GM18502 (cell line): ENCODE measurements around the gene WFDC9.
"Not testable (repeated sequence)": the region's sequence is repeated elsewhere in the genome, so short reads cannot be mapped to it uniquely, and the experiment has no call there.

Source experiments
- ATAC-seq: cut with Tn5 transposase; IDR thresholded peaks from one replicate; pipeline ENCODE4 v1.9.1; 2021; ENCODE audit warnings: mild to moderate bottlenecking; ENCODE audit not compliant: unreplicated experiment, poor library complexity

Gene WFDC9

DNA sequence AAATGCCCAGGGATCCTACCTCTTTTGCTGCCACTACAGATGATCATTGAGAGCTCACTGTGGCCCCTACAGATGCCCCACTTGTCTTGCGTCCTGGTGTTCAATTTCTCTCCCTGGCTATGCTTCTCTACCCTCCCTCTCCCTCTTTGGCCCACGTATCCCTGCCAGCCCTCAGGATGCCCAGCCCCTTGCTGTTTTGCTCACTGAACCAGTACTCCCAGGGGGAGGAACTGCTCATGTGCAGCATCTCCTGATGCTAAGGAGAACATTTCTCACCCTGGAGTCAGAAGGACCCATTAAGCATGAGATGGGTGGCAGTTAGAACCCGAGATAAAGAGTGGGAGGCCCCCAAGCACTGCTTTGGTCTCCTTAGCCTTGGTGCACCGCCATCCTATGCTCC lies at the start of gene WFDC9:
Gene WFDC9 (minus strand): TSS at position 101 of the 400 bp plus-strand sequence. CDS start 21,103 bp downstream, outside the sequence.
- ATAC-seq = no peak

DNA sequence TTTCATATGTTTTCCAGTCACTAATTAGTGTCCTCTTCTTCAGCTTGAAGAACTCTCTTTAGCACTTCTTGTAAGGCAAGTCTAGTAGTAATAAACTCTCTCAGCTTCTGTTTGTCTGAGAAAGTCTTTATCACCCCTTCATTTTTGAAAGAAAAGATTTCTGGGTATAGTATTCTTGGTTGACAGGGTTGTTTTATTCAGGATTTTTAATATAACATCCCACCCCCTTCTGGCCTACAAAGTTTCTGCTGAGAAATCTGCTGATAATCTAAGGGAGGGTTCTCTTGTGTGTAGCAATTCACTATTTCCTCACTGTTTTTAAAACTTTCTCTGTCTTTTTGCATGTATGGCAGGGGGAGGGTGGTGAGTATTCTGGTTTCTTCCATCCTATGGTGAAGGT lies 48.6 kb upstream of the WFDC9 start:
- ATAC-seq = no peak

DNA sequence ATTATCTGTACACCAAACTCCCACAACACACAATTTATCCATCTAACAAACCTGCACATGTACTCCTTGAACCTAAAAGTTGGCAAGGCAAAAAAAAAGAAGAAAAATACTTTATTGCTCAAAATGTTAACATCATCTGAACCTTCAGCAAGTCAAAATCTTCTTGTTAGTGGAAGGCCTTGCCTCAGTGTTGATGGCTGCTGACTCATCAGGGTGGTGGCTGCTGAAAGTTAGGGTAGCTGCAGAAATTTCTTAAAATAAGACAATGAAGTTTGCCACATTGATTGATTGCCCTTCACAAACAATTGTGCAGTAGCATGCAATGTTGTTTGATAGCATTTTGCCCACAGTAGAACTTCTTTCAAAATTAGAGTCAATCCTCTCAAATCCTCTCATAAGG lies 41.7 kb upstream of the WFDC9 start:
- no peak for ATAC-seq

DNA sequence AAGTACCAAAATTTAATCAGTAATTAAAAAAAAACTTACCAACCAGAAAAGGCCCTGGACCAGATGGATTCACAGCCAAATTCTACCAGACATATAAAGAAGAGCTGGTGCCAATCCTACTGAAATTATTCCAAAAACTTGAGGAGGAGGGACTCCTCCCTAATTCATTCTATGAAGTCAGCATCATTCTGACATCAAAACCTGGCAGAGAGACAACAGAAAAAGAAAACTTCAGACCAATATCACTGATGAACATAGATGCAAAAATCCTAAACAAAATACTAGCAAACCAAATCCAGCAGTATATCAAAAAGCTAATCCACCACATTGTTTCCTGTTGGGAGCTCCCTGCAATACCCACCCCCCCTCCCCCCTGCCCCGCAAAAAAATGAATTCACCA lies 39.1 kb upstream of the WFDC9 start, which contains the start of gene WFDC11:
Gene WFDC11 (minus strand): TSS at position 101 of the 400 bp plus-strand sequence. CDS start 19,639 bp downstream, outside the sequence.
- ATAC-seq = no peak

DNA sequence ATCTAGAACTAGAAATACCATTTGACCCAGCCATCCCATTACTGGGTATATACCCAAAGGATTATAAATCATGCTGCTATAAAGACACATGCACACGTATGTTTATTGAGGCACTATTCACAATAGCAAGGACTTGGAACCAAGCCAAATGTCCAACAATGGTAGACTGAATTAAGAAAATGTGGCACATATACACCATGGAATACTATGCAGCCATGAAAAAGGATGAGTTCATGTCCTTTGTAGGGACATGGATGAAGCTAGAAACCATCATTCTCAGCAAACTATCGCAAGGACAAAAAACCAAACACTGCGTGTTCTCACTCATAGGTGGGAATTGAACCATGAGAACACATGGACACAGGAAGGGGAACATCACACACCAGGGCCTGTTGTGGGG lies 26.0 kb upstream of the WFDC9 start:
- not testable (repeated sequence) for ATAC-seq

DNA sequence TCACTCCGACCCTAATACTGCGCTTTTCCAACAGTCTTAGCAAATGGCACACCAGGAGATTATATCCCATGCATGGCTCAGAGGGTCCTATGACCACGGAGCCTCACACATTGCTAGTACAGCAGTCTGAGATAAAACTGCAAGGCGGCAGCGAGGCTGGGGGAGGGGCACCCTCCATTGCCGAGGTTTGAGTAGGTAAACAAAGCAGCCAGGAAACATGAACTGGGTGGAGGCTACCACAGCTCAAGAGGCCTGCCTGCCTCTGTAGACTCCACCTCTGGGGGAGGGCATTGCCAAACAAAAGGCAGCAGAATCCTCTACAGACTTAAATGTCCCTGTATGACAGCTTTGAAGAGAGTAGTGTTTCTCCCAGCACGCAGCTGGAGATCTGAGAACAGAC lies 20.6 kb upstream of the WFDC9 start:
- ATAC-seq = not testable (repeated sequence)

DNA sequence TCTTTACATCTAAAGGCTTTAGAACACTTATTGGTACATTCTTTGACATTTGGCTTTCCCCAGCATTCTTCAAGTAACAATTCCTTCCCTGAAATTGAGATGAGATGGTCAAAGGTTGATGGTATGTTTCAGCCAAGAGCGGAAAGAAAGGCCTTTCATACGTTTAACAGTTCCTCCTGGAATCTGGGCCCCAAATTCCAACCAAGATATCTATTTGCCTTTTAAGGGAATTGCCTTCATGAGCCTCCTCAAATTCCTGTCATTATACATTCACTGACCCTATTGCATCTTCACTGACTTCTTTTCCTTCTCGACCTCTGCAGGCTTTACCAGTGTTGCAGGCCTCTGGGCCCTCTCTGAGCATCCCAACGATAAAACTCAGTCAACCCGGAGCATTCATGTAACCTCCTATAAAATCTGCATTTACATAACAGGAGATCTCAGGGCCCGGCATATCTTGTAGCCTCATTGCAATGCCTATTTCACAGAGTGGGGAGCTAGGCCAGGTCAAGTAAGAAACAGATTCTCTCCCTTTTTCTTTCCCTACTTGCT lies 18.3 kb upstream of the WFDC9 start:
- ATAC-seq = no peak

DNA sequence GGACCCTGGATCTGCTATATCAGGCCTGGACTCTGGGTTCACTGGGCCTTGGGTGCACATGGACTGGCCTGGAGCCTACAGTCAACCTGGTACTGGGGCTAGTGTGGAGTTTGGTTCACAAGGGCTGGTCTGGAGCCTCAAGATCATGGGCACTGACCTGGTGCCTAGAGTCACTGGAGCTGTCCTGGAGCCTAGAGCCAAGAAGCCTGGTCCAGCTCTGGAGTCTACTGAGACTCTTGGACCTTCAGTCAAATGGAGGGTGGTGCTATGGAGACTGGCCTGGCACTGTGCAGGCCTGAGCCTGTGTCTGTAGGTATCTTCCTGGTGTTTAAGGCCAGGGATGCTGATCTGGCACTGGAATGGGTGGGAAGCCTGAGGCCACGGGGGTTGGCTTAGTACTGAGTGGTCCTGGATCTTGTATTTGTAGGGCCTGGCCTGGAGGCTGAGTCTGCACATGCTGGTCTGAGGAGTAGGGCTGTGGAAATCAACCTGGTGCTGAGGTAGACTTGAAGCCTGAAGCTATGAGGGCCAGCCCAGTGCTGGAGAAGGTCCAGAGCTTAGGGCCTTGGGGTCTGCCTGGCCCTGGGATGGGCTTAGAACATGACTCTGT lies 16.5 kb upstream of the WFDC9 start:
- no peak for ATAC-seq

DNA sequence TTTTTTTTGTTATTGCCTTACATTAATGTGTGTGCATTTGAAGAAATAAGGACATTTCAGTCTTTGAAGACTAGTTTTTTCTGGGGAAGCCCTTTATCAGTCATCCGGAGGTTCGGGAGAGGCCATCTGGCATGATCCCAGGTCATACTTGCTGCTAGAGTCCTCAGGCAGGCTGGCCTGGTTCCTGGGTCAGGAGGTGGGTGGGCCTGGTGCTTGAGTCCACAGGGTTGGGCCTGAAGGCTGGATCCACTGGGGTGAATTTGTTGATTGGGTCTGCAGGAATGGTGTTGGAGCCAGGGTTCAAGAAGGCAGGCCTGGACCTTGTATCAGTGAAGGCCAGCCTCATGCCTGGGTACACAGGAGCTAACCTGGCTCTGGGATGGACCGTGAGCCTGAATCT lies 15.8 kb upstream of the WFDC9 start:
- no peak for ATAC-seq

DNA sequence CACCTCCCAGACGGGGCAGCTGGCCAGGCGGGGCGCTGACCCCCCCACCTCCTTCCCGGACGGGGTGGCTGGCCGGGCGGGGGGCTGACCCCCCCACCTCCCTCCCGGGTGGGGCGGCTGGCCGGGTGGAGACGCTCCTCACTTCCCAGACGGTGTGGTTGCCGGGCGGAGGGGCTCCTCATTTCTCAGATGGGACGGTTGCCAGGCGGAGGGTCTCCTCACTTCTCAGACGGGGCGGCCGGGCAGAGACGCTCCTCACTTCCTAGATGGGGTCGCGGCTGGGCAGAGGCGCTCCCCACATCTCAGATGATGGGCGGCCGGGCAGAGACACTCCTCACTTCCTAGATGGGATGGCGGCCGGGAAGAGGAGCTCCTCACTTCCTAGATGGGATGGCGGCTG lies 14.8 kb upstream of the WFDC9 start:
- not testable (repeated sequence) for ATAC-seq

DNA sequence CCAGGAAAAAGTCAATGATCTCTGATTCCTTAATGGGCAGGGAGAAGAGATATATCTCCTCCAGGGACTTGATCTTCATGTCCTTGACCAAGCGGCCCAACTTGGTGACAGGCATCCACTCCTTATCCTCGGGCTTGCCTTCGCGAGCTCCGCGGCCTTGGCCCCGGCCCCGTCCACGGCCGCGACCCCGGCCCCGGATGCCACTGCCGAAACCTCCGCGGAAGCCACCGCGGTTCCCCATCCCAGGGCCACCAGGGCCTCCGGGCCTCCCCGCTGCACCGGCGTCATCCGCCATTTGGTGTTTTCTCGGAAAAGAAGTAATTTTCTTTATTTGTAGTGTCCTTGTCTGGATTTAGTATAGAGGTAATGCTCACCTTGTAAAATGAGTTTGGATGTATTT lies 10.0 kb upstream of the WFDC9 start:
- ATAC-seq = not testable (repeated sequence)

DNA sequence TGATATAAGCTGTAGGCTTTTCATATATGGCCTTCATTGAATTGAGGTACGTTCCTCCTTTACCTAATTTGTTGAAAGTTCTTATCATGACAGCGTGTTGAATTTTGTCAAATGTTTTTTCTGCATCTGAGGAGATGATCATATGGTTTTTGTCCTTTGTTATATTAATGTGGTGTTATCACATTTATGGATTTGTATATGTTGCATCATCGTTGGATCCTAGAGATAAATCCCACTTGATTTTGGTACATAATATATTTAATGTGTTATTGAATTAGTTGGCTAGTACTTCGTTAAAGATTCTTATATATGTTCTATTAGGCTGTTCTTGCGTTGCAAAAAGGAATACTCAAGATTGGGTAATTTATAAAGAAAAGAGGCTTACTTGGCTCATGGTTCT lies 8.6 kb upstream of the WFDC9 start:
- no peak for ATAC-seq

DNA sequence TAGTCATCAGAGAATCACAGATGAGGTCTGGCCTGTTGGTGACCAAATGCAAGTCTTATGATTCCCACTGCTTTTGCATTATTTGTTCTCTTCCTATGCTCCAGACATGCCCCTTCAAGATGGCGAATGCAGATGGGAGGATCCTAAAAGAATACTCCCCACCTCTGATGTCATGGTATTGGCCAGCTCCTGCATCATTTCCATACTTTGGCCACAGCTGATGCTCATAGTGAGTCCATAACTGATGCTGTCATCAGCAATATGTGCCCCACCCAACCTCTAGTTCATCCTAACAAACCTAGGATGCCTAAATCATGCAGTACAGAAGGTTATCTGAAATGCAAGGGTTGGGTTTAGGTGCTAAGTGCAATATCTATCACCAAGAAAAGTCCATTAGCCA lies 5.4 kb upstream of the WFDC9 start:
- ATAC-seq = no peak

DNA sequence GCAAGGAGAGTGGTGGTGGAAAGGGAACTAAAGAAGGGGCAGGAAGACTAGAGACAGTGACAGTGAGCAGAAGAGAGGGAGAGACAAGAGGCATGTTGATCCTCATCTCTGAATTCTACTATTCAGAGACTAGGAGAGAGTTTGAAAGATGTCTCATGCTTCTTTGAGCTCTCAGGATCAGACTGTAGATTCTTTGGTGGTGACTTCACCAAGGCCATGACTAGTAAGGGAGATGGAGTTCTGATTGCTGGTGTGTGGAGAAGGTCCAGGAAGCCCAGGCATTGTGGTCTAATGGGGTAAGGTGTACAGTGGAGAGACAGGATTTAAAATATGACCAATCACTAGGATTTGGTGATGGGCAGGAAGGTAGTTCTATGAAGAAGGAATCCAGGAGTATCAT lies 713 bp downstream of the WFDC9 start:
- ATAC-seq = no peak

DNA sequence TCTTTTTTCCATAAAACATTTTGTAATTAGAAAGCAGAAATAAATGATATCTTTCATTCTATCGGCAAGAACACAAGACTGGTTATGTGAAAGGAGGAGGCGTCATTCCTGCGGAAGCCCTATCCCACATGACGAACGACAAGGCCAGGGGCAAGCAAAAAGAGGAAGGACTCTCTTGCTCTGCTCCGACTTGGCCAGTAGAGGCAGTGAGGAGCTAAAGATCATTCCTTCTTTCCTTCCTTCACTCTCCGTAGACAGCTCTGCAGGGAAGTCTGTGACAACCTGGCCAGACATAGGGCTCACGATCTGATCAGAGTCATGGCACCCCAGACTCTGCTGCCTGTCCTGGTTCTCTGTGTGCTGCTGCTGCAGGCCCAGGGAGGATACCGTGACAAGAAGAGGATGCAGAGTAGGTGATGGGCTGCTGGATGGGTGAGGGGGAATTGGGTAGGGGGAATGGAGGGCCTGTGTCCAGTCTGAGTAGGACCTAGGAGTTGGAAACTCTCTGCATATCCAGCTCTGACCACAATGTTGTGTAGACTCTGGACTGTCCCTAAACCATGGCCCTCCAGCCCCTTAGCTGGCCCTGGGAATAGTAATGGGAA lies 1.5 kb downstream of the WFDC9 start, which contains the start of gene WFDC10A:
Gene WFDC10A (plus strand): TSS at position 244 of the 605 bp plus-strand sequence. CDS start 75 bp downstream, at position 319.
- no peak for ATAC-seq

DNA sequence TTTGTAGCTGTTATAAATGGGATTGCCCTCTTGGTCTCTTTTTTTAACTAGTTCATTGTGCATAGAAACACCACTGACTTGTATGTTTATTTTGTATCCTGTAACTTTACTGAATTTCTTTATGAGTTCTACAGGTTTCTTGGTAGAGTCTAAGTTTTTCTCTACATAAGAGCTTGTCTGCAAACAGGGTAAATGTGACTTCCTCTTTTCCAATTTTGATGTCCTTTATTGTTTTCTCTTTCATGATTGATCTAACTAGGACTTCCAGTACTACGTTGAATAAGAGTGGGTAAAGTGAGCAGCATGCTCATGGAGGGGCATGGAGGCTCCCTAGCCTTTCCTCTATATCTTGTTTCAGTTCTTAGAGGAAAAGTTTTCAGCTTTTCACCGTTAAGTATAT lies 4.5 kb downstream of the WFDC9 start:
- no peak for ATAC-seq

DNA sequence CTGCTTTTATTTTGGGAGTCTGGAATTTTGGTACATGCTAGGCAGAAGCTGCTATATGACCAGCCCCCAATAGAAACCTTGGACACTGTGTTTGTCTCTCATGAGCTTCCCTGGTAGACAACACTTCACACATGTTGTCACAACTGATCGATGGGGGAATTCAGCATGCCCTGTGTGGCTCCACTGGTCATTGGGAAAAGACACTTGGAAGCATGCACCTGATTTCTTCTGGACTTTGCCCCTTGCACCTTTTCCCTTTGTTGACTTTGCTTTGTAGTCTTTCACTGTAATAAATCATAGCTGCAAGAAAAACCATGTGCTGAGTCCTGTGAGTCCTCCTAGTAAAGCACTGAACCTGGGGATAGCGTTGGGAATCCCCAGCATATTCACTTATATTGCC lies 9.5 kb downstream of the WFDC9 start:
- ATAC-seq = no peak

DNA sequence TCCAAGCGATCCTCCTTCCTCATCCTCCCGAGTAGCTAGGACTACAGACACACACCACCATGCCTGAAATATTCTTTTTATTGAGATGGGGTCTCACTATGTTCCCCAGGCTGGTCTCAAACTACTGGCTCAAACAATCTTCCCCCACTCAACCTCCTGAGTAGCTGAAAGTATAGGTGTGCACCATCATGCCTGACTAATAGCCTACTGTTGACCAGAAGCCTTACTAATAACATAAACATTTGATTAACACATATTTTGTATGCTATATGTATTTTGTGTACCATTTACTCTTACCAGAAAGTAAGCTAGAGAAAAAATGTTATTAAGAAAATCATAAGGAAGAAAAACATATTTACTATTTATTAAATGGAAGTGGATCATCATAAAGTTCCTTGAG lies 13.5 kb downstream of the WFDC9 start:
- no peak for ATAC-seq

DNA sequence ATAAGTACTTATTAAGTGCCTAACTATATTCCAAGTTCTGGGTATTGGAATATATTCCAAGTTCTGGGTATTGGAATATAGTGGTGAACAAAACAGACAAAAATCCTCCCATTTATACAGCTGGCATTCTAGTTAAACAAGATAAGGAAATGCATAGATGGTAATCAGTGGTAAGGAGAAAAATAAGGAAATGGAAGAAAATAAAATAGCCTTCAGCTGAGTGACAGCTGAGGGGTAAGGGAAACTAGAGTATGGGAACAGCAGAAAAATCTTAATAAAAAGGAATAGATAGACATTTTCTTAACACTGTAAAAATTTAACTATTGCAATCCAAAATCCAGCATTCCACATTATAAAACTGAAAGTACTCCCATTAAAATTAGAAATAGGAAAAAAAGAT lies 18.8 kb downstream of the WFDC9 start:
- ATAC-seq = no peak

DNA sequence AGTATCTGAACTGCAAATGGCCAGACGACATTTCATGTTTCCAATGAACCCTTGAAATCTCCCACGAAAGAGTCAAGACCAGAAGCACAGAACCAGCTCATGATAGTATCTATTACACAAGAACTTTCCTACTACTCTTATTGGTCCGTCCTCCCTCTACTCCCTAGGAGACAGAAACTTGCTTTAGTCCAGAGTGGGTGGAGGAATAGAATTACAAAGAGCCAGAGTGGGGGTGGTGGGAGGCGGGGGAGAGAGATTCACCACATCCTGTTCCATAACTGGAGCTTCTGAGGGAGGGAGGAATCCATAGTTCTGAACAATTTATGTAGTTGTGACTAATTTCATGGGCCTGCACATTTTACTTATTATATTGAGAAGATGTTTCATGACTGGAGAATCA lies 20.0 kb downstream of the WFDC9 start:
- no peak for ATAC-seq

DNA sequence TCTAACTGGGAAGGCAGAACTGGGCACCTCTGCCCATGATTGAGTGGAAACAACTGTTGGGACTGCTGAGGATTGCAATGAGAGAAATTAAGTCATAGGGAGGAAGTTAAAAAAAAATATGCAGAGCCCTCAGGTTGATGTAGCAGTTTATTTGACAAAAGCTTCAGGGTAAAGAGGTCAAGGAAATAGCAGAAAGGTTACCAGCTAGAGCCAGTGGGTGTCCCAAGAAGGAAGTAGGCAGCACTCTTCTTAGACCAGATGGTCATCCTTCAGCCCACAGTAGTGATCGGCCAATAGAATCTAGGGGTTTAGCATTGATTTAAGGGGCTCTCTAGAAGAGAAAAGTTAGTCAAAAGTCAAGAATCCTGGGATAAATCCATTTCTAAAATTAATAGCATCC lies 23.3 kb downstream of the WFDC9 start:
- no peak for ATAC-seq

DNA sequence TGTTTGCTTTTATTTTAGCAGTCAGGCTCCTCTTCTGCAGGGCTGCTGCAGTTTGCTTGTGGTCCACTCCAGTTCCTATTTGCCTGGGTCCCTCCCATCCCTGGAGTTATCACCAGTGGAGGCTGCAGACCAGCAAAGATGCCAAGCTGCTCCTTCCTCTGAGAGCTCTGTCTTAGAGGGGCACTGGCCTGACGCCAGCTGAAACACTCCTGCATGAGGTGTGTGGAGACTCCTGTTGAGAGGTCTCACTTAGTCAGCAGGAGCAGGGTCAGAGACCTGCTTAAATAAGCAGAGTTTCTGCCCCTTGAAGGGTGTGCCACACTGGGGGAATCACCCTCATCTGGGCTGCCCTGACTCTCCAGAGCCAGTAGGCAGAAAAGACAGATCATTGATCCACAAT lies 35.8 kb downstream of the WFDC9 start:
- ATAC-seq = no peak
